Smooth muscle cell (in vitro differentiated cells): ENCODE measurements around the gene HLA-F. TPM values are rescaled to one million over a fixed set of nuclear protein-coding genes. Genes with fewer than 3 reads are reported as not detected.

Experiments
- DNase-seq: peaks from one replicate; lab custom pipeline; 2025; ENCODE audit not compliant: unreplicated experiment; lab: John Stamatoyannopoulos, UW
- H2AFZ ChIP-seq: fragments of 200-600 bp; sonication (generic); 2 replicates; pipeline ENCODE4 v1.6.0; 2016; ENCODE audit warnings: antibody characterized with exemption, low read depth, mild to moderate bottlenecking
- H3F3A ChIP-seq: fragments of 200-600 bp; sonication (generic); 2 replicates; pipeline ENCODE4 v1.6.0; 2017; ENCODE audit warnings: antibody characterized with exemption, low read depth
- H3K27ac ChIP-seq: fragments of 200-600 bp; sonication (generic); 2 replicates; pipeline ENCODE4 v1.5.1; 2016; ENCODE audit warnings: low read depth, mild to moderate bottlenecking
- H3K27me3 ChIP-seq: fragments of 200-600 bp; sonication (generic); 2 replicates; pipeline ENCODE4 v1.6.1; 2016; ENCODE audit warnings: low read depth, mild to moderate bottlenecking
- H3K36me3 ChIP-seq: fragments of 200-600 bp; sonication (generic); 2 replicates; pipeline ENCODE4 v1.5.1; 2016; ENCODE audit warnings: low read depth
- H3K4me1 ChIP-seq: fragments of 200-600 bp; sonication (generic); 2 replicates; pipeline ENCODE4 v1.5.1; 2016; ENCODE audit warnings: low read depth
- H3K4me2 ChIP-seq: fragments of 200-600 bp; sonication (generic); 2 replicates; pipeline ENCODE4 v1.6.0; 2016; ENCODE audit warnings: mild to moderate bottlenecking
- H3K4me3 ChIP-seq: fragments of 200-600 bp; sonication (generic); 2 replicates; pipeline ENCODE4 v1.5.1; 2016; ENCODE audit warnings: mild to moderate bottlenecking
- H3K79me2 ChIP-seq: fragments of 200-600 bp; sonication (generic); 2 replicates; pipeline ENCODE4 v1.6.0; 2016; ENCODE audit warnings: low read depth, mild to moderate bottlenecking
- H3K9ac ChIP-seq: fragments of 200-600 bp; sonication (generic); 2 replicates; pipeline ENCODE4 v1.6.0; 2016; ENCODE audit warnings: low read depth
- H3K9me3 ChIP-seq: fragments of 200-600 bp; sonication (generic); replicated peaks from 2 replicates; pipeline ENCODE4 v1.5.1; 2016; ENCODE audit warnings: low read depth
- H4K20me1 ChIP-seq: fragments of 200-600 bp; sonication (generic); 2 replicates; pipeline ENCODE4 v1.6.0; 2016; ENCODE audit warnings: low read depth
- WGBS: methylation state at CpG from one replicate; pipeline ENCODE4 v1.1.7; 2016; ENCODE audit warnings: low lambda C conversion rate; 5-methylcytosine and 5-hydroxymethylcytosine counted together
- polyA plus RNA-seq: library from polyadenylated mRNA; unstranded; fragments of >200 nt; fragmentation: Nextera tagmentation; extraction: Ambion mirVana; gene quantifications from 2 replicates; pipeline ENCODE4 v1.2.1, GENCODE V29; 2016
- total RNA-seq: library from RNA; depleted of rRNA; stranded (reverse); fragments of >200 nt; gene quantifications from 2 replicates; pipeline ENCODE4 v1.2.3, GENCODE V29; 2014
- TF ChIP-seq, protein P1 (sequence below): fragments of 200-600 bp; sonication (generic); IDR thresholded peaks from 2 replicates; pipeline ENCODE4 v1.5.1; 2017; ENCODE audit warnings: borderline replicate concordance, mild to moderate bottlenecking, antibody characterized with exemption; ENCODE audit not compliant: insufficient read depth, poor library complexity, severe bottlenecking

HLA-F gene
- total and polyA plus RNA-seq, 2 experiments from 2014 or later: 5.6 to 6.9 TPM

DNA sequence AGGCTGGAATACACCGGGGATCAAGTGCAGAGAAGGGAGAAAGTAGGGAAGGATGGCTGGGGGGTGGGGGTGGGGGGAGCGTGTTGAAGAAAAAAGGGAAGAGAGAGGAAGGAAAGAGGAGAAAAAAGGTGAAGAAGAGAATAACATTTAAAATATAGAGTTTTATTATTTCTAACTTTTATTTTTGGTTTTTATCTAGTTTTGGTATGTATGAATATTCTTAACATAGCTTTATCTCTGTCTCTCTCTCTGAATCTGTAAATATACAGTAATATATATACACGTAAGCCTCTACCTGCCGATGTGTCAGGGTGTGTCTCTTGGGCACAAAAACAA lies 30.0 kb downstream of the HLA-F start:
- no peak for DNase-seq
- Histone ChIP-seq H4K20me1 (no peaks in the 10 kb centered on the region), H3K27me3 (peaks cover 18% of the 10 kb centered on the region), H3K4me3 (peak overlapping the region; percentile 70), H3K79me2 (no peaks in the 10 kb centered on the region), H3K4me1 (no peaks in the 10 kb centered on the region), H2AFZ (peak overlapping the region; percentile 28), H3K9ac (no peak overlapping the region), H3F3A (no peaks in the 10 kb centered on the region), H3K9me3 (no peaks in the 10 kb centered on the region), H3K27ac (no peak overlapping the region), H3K36me3 (no peaks in the 10 kb centered on the region), H3K4me2 (peak overlapping the region; percentile 94)
- TF ChIP-seq, protein P1, sequence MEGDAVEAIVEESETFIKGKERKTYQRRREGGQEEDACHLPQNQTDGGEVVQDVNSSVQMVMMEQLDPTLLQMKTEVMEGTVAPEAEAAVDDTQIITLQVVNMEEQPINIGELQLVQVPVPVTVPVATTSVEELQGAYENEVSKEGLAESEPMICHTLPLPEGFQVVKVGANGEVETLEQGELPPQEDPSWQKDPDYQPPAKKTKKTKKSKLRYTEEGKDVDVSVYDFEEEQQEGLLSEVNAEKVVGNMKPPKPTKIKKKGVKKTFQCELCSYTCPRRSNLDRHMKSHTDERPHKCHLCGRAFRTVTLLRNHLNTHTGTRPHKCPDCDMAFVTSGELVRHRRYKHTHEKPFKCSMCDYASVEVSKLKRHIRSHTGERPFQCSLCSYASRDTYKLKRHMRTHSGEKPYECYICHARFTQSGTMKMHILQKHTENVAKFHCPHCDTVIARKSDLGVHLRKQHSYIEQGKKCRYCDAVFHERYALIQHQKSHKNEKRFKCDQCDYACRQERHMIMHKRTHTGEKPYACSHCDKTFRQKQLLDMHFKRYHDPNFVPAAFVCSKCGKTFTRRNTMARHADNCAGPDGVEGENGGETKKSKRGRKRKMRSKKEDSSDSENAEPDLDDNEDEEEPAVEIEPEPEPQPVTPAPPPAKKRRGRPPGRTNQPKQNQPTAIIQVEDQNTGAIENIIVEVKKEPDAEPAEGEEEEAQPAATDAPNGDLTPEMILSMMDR: no peak
- 72% methylated on average over 2 of the region's 4 CpGs for WGBS

DNA sequence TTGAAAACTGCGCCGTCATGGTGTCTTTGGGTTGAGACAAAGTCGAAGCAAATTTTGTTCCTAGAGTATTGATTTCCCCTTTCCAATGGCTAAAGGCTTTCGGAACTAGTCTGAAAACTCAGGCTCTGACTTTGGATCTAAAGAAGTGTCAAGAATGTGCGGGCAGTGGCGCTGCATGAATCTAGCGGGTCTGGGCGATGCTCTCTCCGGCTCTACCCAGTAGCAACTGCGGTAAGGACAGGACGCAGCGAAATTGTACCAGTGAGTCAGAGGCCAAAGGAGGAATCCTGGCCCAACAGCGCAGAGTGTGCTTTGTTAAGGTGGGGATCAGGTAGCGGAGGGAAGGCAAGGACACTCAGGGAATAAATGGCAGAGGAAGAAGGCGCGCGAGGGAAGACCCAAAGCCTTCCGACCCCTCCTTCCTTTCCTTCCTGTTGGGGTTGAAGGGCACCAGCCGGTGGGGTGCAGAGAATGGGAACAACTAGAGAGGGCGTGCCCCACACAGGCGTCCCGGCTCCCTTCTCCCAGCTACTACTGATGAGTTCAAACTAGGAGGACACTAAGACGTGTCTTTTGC lies 32.1 kb downstream of the HLA-F start:
- WGBS: 73% methylated on average over 23 of the region's 23 CpGs
- H3K4me3 ChIP-seq: no peak overlapping the region
- no peaks in the 10 kb centered on the region for H3K36me3 ChIP-seq
- no peaks in the 10 kb centered on the region for H3F3A ChIP-seq
- H2AFZ ChIP-seq: no peak overlapping the region
- no peaks in the 10 kb centered on the region for H4K20me1 ChIP-seq
- TF ChIP-seq, protein P1: no peak
- H3K4me2 ChIP-seq: no peak overlapping the region
- H3K27ac ChIP-seq: no peak overlapping the region
- H3K4me1 ChIP-seq: no peaks in the 10 kb centered on the region
- DNase-seq: no peak
- H3K79me2 ChIP-seq: no peaks in the 10 kb centered on the region
- no peak overlapping the region for H3K9ac ChIP-seq
- H3K9me3 ChIP-seq: no peaks in the 10 kb centered on the region
- peaks cover 18% of the 10 kb centered on the region for H3K27me3 ChIP-seq

DNA sequence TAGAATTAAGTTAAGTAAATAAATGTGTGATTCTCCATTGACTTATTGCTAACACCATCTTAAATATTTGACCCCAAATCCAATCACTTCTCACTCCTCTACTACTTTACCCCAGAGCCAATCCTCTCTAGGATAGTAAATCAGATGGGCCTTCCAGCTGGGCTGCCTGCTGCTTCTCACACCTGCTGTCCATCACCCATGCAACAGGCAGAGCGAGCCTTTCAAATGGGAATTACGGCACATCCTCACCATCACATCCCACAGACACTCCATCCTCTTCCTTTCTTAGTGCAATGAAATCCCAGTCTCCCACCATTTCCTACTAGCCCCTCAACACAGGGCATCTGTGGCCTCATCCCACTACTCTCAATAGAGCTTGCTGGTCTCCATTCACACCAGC lies 34.0 kb downstream of the HLA-F start:
- no peak overlapping the region for H3K4me3 ChIP-seq
- TF ChIP-seq, protein P1: no peak
- H3K9me3 ChIP-seq: no peaks in the 10 kb centered on the region
- no peak overlapping the region for H3K4me2 ChIP-seq
- no peaks in the 10 kb centered on the region for H3F3A ChIP-seq
- no peaks in the 10 kb centered on the region for H4K20me1 ChIP-seq
- no peaks in the 10 kb centered on the region for H3K79me2 ChIP-seq
- H3K4me1 ChIP-seq: no peaks in the 10 kb centered on the region
- H3K27me3 ChIP-seq: peaks cover 18% of the 10 kb centered on the region
- no peak overlapping the region for H3K9ac ChIP-seq
- no peak overlapping the region for H2AFZ ChIP-seq
- no peak for DNase-seq
- no peaks in the 10 kb centered on the region for H3K36me3 ChIP-seq
- WGBS: 91% methylated on average over 2 of the region's 2 CpGs
- H3K27ac ChIP-seq: no peak overlapping the region

GRCh38 chr6:29757701-29758293 lies 34.6 kb downstream of the HLA-F start:
- H3K4me1 ChIP-seq: no peaks in the 10 kb centered on the region
- H3K4me2 ChIP-seq: no peak overlapping the region
- H3K9me3 ChIP-seq: no peaks in the 10 kb centered on the region
- H3F3A ChIP-seq: no peaks in the 10 kb centered on the region
- no peak for DNase-seq
- no peak overlapping the region for H3K4me3 ChIP-seq
- no peak overlapping the region for H3K27ac ChIP-seq
- H3K36me3 ChIP-seq: no peaks in the 10 kb centered on the region
- no peak overlapping the region for H3K9ac ChIP-seq
- WGBS: 52% methylated on average over 2 of the region's 2 CpGs
- no peak overlapping the region for H2AFZ ChIP-seq
- TF ChIP-seq, protein P1: no peak
- no peaks in the 10 kb centered on the region for H3K79me2 ChIP-seq
- peaks cover 18% of the 10 kb centered on the region for H3K27me3 ChIP-seq
- H4K20me1 ChIP-seq: no peaks in the 10 kb centered on the region
